Neutrophil (primary cell): ENCODE data around the gene CCNI2.

Experiments used
- H3K27ac ChIP-seq: fragments of 200-600 bp; sonication (generic); 2 replicates; pipeline ENCODE4 v1.5.1; 2016; ENCODE audit warnings: mild to moderate bottlenecking, moderate library complexity
- H3K27me3 ChIP-seq: fragments of 200-600 bp; sonication (generic); 2 replicates; pipeline ENCODE4 v1.6.0; 2016; ENCODE audit warnings: mild to moderate bottlenecking
- H3K36me3 ChIP-seq: fragments of 200-600 bp; sonication (generic); 2 replicates; pipeline ENCODE4 v1.5.1; 2017
- H3K4me1 ChIP-seq, 2 experiments: fragments of 200-600 bp in 1 of 2; sonication (generic) in 1 of 2; 1 replicate in 1 of 2; 2 replicates in 1 of 2; pipeline versions ENCODE4 v1.5.1 to v1.6.1; 2013 to 2016; ENCODE audit warnings: low read depth in 1 of 2, low read length in 1 of 2, mild to moderate bottlenecking in 1 of 2, moderate library complexity in 1 of 2; ENCODE audit not compliant: control insufficient read depth in 1 of 2, insufficient read depth in 1 of 2
- H3K4me3 ChIP-seq, 2 experiments: fragments of 200-600 bp in 1 of 2; sonication (generic) in 1 of 2; 1 replicate in 1 of 2; 2 replicates in 1 of 2; pipeline ENCODE4 v1.5.1; 2013 to 2016; ENCODE audit warnings: low read depth in 1 of 2, low read length in 1 of 2, mild to moderate bottlenecking in 1 of 2, moderate library complexity in 1 of 2
- H3K9me3 ChIP-seq: fragments of 200-600 bp; sonication (generic); 2 replicates; pipeline ENCODE4 v1.5.1; 2016
- TF ChIP-seq, protein P1 (sequence below): fragments of 200-600 bp; sonication (generic); IDR thresholded peaks from 2 replicates; pipeline ENCODE4 v1.5.1; 2016; ENCODE audit warnings: antibody characterized with exemption

The CCNI2 gene

DNA sequence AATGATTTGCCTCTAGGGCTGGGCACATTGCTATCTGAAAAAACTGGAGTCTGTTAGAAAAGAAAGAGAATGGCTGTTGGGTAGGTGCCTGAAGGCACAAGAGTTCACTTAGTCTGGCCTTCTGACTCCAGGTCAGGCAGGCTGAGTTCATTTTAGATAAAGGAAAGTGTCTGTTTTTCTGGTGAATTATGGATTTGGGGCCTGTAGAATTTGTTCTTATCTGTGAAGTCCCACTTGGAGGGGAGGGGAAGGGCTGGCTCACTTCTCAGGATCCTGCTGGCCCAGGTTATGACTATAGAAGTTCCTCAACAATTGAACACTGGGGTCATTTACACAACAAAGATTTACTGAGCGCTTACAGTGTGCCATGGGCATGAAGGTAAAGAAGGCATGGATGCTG, 41.3 kb downstream of the CCNI2 start:
- Histone ChIP-seq H3K4me3 (no peak overlapping the region), H3K4me1 (no peaks in the 10 kb centered on the region), H3K36me3 (no peaks in the 10 kb centered on the region), H3K27me3 (peaks cover 60% of the 10 kb centered on the region), H3K27ac (no peak overlapping the region), H3K9me3 (no peaks in the 10 kb centered on the region)
- TF ChIP-seq, protein P1, sequence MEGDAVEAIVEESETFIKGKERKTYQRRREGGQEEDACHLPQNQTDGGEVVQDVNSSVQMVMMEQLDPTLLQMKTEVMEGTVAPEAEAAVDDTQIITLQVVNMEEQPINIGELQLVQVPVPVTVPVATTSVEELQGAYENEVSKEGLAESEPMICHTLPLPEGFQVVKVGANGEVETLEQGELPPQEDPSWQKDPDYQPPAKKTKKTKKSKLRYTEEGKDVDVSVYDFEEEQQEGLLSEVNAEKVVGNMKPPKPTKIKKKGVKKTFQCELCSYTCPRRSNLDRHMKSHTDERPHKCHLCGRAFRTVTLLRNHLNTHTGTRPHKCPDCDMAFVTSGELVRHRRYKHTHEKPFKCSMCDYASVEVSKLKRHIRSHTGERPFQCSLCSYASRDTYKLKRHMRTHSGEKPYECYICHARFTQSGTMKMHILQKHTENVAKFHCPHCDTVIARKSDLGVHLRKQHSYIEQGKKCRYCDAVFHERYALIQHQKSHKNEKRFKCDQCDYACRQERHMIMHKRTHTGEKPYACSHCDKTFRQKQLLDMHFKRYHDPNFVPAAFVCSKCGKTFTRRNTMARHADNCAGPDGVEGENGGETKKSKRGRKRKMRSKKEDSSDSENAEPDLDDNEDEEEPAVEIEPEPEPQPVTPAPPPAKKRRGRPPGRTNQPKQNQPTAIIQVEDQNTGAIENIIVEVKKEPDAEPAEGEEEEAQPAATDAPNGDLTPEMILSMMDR, result no peak

DNA sequence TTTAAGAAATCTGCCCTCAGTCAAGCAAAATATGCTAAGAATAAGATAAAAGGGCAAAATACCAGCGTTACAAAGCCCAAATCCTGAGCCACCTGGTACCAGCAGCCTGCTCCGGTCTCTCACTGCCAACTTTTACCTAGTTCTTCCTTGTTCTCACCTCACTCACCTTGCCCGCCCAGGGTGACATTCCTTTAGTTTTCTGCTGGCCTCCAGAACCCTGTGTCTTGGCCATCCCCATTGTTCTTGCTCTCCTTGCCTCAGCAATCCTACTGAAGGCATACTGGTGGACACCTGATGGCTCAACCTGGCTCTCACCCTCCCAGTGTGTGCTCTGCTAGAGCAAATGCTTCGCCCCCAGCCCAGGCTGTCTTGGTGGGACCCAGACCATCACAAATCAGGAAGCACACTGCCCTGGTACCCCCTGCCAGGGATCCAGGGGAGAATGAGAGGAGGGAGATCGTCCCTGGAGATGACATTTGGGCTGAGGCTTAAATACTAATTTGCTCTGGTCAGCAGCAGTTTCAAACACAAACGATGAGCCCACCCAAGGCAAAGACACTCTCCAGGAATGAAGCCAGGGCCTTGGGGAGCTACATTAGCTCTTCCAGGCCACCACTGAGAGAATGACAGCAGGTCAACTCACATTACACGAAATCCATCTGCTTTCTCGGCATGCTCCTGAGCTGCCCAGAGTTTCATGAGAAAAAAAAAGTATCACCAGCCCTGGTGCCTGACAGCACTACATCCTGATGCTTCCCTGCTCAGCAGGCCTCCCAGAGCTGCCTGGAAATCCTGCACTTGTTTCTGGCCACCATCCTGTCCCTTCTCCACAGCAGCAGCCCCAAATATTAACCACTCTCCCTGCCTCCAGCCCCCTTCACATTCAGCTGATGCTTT, 42.0 kb downstream of the CCNI2 start:
- TF ChIP-seq, protein P1, result no peak
- Histone ChIP-seq H3K9me3 (no peaks in the 10 kb centered on the region), H3K27ac (no peak overlapping the region), H3K36me3 (no peaks in the 10 kb centered on the region), H3K4me1 (no peaks in the 10 kb centered on the region), H3K4me3 (no peak overlapping the region), H3K27me3 (peaks cover 59% of the 10 kb centered on the region)

DNA sequence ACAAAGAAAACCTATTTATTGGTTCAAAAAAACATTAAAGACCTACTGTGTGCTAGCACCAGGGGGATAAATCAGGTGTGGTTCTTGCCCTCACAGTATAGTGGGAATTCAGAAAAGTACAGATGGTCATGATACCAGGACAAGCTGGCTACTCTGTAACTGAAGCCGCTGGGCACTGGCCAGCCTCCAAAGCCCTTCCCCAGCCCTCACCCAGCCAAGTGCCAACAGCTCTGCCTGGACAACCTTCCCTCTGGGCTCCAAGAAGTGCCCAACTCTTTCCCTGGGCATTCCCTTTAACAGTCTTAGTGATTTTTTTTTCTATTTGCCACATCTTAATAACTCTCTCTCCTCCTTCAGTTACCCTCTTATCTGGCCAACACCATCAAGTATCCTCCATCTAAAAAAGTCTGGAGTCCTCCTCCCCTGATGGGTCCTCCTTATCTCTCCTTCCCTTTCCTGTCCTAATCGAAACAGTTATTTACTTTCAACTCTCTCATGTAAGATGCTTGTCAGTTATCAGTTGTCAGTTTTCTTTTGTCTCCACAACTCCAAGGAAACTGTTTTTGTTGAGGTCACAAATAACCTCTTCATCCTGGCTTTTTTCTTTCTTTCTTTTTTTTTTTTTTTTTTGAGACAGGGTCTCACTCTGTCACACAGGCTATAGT, 43.1 kb downstream of the CCNI2 start:
- H3K36me3 ChIP-seq, result no peaks in the 10 kb centered on the region
- H3K4me1 ChIP-seq, result no peaks in the 10 kb centered on the region
- TF ChIP-seq, protein P1, result no peak
- H3K4me3 ChIP-seq, result no peak overlapping the region
- no peaks in the 10 kb centered on the region for H3K9me3 ChIP-seq
- peaks cover 56% of the 10 kb centered on the region for H3K27me3 ChIP-seq
- H3K27ac ChIP-seq, result no peak overlapping the region

DNA sequence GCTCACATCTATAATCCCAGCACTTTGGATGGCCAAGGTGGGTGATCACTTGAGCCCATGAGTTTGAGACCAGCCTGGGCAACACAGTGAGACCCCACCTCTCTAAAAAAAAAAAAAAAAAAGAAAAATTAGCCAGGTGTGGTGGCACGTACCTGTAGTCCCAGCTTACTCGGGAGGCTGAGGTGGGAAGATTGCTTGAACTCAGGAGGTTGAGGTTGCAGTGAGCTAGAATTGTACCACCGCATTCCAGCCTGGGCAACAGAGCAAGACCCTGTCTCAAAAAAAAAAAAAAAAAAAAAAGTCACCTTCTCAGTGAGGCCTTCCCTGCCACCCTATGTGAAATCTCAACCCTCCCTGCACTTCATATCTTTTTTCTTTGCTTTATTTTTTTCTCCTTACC, 43.8 kb downstream of the CCNI2 start:
- Histone ChIP-seq H3K36me3 (no peaks in the 10 kb centered on the region), H3K27ac (no peak overlapping the region), H3K9me3 (no peaks in the 10 kb centered on the region), H3K4me3 (no peak overlapping the region), H3K4me1 (no peaks in the 10 kb centered on the region), H3K27me3 (peaks cover 54% of the 10 kb centered on the region)
- TF ChIP-seq, protein P1, result no peak

DNA sequence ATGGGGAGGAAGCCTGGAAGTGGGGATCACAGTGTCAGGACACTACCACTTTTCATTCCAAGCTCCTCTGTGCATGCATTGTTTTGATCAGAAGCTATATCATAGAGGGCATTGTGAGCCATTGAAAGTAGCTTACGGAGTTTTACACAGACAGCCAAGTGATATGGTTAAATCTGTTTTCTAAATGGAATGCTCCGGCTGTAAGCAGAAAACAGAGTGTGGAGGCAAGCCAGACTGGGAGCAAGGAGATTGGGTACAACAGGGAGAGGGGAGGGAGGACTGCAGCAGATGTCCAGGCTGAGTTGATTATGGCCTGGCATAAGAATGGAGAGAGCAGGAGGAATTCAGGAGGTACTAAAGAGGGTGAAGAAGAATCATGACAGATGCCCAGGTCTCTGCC, 50.4 kb downstream of the CCNI2 start:
- TF ChIP-seq, protein P1, result no peak
- no peaks in the 10 kb centered on the region for H3K4me1 ChIP-seq
- no peak overlapping the region for H3K27ac ChIP-seq
- H3K9me3 ChIP-seq, result no peaks in the 10 kb centered on the region
- no peak overlapping the region for H3K4me3 ChIP-seq
- H3K36me3 ChIP-seq, result no peaks in the 10 kb centered on the region
- peaks cover 86% of the 10 kb centered on the region for H3K27me3 ChIP-seq
